Suppressor macrophage treated with lipopolysaccharide for 1 hour (primary cell): ENCODE results near the gene PDHX.
"Not testable (repeated sequence)": the region's sequence is repeated elsewhere in the genome, so short reads cannot be mapped to it uniquely, and the experiment has no call there.

Source experiments
- DNase-seq, 3 donors: peaks; one replicate each; pipeline ENCODE4 v3.0.0-alpha.2; 2020 to 2022

PDHX gene

GRCh38 chr11:34911676-34912075, 4.7 kb upstream of the PDHX start:
- DNase-seq, result peak; percentile 25 to 57 (median 52)

- not testable (repeated sequence) for DNase-seq
Measured at GRCh38 chr11:34913556-34913955, 2.9 kb upstream of the PDHX start.

- peak; percentile 30 to 51 (median 37) for DNase-seq
Measured at GRCh38 chr11:34915136-34916014, 1.0 kb upstream of the PDHX start.

- DNase-seq, result no peak
Measured at GRCh38 chr11:34916843-34917770, 689 bp downstream of the PDHX start.

- DNase-seq, result no peak
Measured at GRCh38 chr11:34921156-34921555, 4.7 kb downstream of the PDHX start.

GRCh38 chr11:34924714-34925113, 8.3 kb downstream of the PDHX start:
- DNase-seq, result no peak

GRCh38 chr11:34926101-34926830, 9.8 kb downstream of the PDHX start:
- peak; percentile 56 to 85 (median 81) for DNase-seq

GRCh38 chr11:34926831-34927132, 10.4 kb downstream of the PDHX start:
- peak; percentile 63 to 94 (median 92) for DNase-seq

- DNase-seq, result peak in 2 of 3 donors; percentile 33 to 46
Measured at GRCh38 chr11:34928268-34928959, 12.0 kb downstream of the PDHX start.

GRCh38 chr11:34928960-34929680, 12.7 kb downstream of the PDHX start:
- DNase-seq, result peak in 1 of 3 donors; percentile 25

- DNase-seq, result no peak
Measured at GRCh38 chr11:34929794-34930763, 13.7 kb downstream of the PDHX start.

- no peak for DNase-seq
Measured at GRCh38 chr11:34936945-34937629, 20.7 kb downstream of the PDHX start.

- no peak for DNase-seq
Measured at GRCh38 chr11:34938611-34939010, 22.2 kb downstream of the PDHX start.

- peak in 2 of 3 donors; percentile 48 to 50 for DNase-seq
Measured at GRCh38 chr11:34940026-34940677, 23.7 kb downstream of the PDHX start.

GRCh38 chr11:34941688-34942087, 25.3 kb downstream of the PDHX start:
- no peak for DNase-seq

- no peak for DNase-seq
Measured at GRCh38 chr11:34944692-34945091, 28.3 kb downstream of the PDHX start.

- no peak for DNase-seq
Measured at GRCh38 chr11:34948696-34949095, 32.3 kb downstream of the PDHX start.

- peak in 2 of 3 donors; percentile 28 to 29 for DNase-seq
Measured at GRCh38 chr11:34953955-34954354, 37.5 kb downstream of the PDHX start.

- DNase-seq, result peak; percentile 4 to 41 (median 17)
Measured at GRCh38 chr11:34957206-34957605, 40.8 kb downstream of the PDHX start.
